ACC112 (cell line): ENCODE data around the gene CLEC10A.
A peak's percentile ranks its signal among the peaks of the same experiment; 100 is the strongest.
"Not testable (repeated sequence)": the region's sequence is repeated elsewhere in the genome, so short reads cannot be mapped to it uniquely, and the experiment has no call there.

Source experiments
- H2AFZ ChIP-seq: fragments of 200-600 bp; sonication (generic); one replicate; pipeline ENCODE4 v1.6.0; 2017; ENCODE audit warnings: antibody characterized with exemption, low read length; ENCODE audit not compliant: unreplicated experiment
- H3K27ac ChIP-seq: fragments of 200-600 bp; sonication (generic); 2 replicates; pipeline ENCODE4 v1.5.1; 2014; ENCODE audit warnings: low read depth, mild to moderate bottlenecking, antibody characterized with exemption, low read length, moderate library complexity
- H3K27me3 ChIP-seq: fragments of 200-600 bp; sonication (generic); 2 replicates; pipeline ENCODE4 v1.6.1; 2014; ENCODE audit warnings: mild to moderate bottlenecking, antibody characterized with exemption, low read length, moderate library complexity, mixed read lengths; ENCODE audit not compliant: insufficient read depth
- H3K36me3 ChIP-seq: fragments of 200-600 bp; sonication (generic); 2 replicates; pipeline ENCODE4 v1.6.1; 2016; ENCODE audit warnings: mild to moderate bottlenecking, antibody characterized with exemption, low read length, moderate library complexity, mixed read lengths; ENCODE audit not compliant: insufficient read depth
- H3K4me1 ChIP-seq: fragments of 200-600 bp; sonication (generic); one replicate; pipeline ENCODE4 v1.6.1; 2016; ENCODE audit warnings: low read length, mixed read lengths; ENCODE audit not compliant: insufficient read depth, unreplicated experiment, control insufficient read depth
- H3K4me3 ChIP-seq: fragments of 200-600 bp; sonication (generic); 2 replicates; pipeline ENCODE4 v1.5.1; 2014; ENCODE audit warnings: mild to moderate bottlenecking, low read depth, low read length
- H3K79me2 ChIP-seq: fragments of 200-600 bp; sonication (generic); one replicate; pipeline ENCODE4 v1.6.0; 2016; ENCODE audit warnings: low read length; ENCODE audit not compliant: control insufficient read depth, unreplicated experiment, insufficient read depth

CLEC10A gene

GRCh38 chr17:7046725-7047397 is 33.2 kb downstream of the CLEC10A start:
- not testable (repeated sequence) for H3K4me1 ChIP-seq, H3K4me3 ChIP-seq, H3K79me2 ChIP-seq, H3K27me3 ChIP-seq, H3K27ac ChIP-seq, H3K36me3 ChIP-seq
- peak overlapping the region; percentile 35 for H2AFZ ChIP-seq

- H3K79me2 ChIP-seq = no peaks in the 10 kb centered on the region
- H3K36me3 ChIP-seq = no peaks in the 10 kb centered on the region
- peak overlapping the region; percentile 5; the same call in 1 of the 2 replicates for H3K4me3 ChIP-seq
- peaks cover 10% of the 10 kb centered on the region for H3K4me1 ChIP-seq
- H2AFZ ChIP-seq = peak overlapping the region; percentile 35
- peaks cover 3% of the 10 kb centered on the region; the same call in 1 of the 2 replicates for H3K27me3 ChIP-seq
- no peak overlapping the region for H3K27ac ChIP-seq
Observed at GRCh38 chr17:7046127-7046724, 33.8 kb downstream of the CLEC10A start.

- H3K36me3 ChIP-seq = no peaks in the 10 kb centered on the region
- H3K79me2 ChIP-seq = no peaks in the 10 kb centered on the region
- peaks cover 10% of the 10 kb centered on the region for H3K4me1 ChIP-seq
- peaks cover 3% of the 10 kb centered on the region; the same call in 1 of the 2 replicates for H3K27me3 ChIP-seq
- peak overlapping the region; percentile 5; the same call in 1 of the 2 replicates for H3K4me3 ChIP-seq
- H3K27ac ChIP-seq = no peak overlapping the region
- H2AFZ ChIP-seq = peak overlapping the region; percentile 35
Observed at GRCh38 chr17:7045492-7046126, 34.4 kb downstream of the CLEC10A start.

DNA sequence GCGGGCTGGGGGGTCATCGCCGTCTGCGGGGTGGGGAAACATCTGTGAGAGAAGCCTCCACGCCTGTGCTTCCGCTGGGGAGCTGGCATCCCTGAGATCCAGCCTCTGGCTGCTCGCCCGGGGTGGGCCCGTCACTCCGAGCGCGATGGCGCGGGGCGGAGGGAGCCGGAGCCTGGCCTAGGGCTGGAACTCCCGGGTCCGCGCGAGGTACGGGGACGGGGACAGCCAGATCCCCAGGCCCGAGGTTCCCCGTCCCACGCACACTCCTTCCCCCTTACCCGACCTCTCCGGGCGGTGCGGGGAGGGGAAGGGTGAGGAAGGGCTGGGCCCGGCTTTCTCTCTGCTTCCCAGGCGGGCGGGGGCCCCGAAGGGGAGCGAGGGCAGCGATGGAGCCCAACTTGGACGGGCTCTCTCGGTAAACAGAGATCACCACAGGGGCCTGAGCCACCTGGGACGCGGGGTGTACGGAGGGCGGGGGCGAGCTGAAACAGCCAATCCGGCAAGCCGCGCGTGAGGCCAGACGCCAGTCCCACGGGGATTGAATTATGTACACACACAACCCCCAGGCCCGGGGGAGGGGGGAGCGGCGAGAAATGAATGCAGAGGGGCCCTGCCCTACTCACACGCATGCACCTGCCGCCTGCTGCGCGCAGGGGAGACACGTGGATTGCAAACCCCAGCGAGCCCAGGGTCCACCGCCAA is 36.4 kb downstream of the CLEC10A start, which contains the start of gene SLC16A11:
SLC16A11 (minus strand) TSS at position 596 of the 702 bp plus-strand sequence; CDS start at position 17, 579 bp downstream.
- Histone ChIP-seq H2AFZ (peak within 1 kb of the TSS; percentile 20), H3K4me1 (peaks cover 10% of the 10 kb centered on the region), H3K36me3 (no peaks in the 10 kb centered on the region), H3K27ac (no peak within 1 kb of the TSS), H3K4me3 (peak within 1 kb of the TSS; percentile 72), H3K79me2 (no peaks in the 10 kb centered on the region), H3K27me3 (peaks cover 3% of the 10 kb centered on the region; the same call in 1 of the 2 replicates)

GRCh38 chr17:7043182-7043496 is 36.9 kb downstream of the CLEC10A start:
- Histone ChIP-seq H3K4me1 (peaks cover 10% of the 10 kb centered on the region), H3K79me2 (no peaks in the 10 kb centered on the region), H3K27me3 (peaks cover 3% of the 10 kb centered on the region; the same call in 1 of the 2 replicates), H3K4me3 (peak overlapping the region; percentile 72), H3K27ac (no peak overlapping the region), H3K36me3 (no peaks in the 10 kb centered on the region), H2AFZ (peak overlapping the region; percentile 20)

- Histone ChIP-seq H3K4me3 (peak overlapping the region; percentile 72), H3K27ac (no peak overlapping the region), H2AFZ (no peak overlapping the region), H3K36me3 (no peaks in the 10 kb centered on the region), H3K79me2 (no peaks in the 10 kb centered on the region), H3K27me3 (peaks cover 3% of the 10 kb centered on the region; the same call in 1 of the 2 replicates), H3K4me1 (peaks cover 10% of the 10 kb centered on the region)
Observed at GRCh38 chr17:7042501-7043181, 37.4 kb downstream of the CLEC10A start.

DNA sequence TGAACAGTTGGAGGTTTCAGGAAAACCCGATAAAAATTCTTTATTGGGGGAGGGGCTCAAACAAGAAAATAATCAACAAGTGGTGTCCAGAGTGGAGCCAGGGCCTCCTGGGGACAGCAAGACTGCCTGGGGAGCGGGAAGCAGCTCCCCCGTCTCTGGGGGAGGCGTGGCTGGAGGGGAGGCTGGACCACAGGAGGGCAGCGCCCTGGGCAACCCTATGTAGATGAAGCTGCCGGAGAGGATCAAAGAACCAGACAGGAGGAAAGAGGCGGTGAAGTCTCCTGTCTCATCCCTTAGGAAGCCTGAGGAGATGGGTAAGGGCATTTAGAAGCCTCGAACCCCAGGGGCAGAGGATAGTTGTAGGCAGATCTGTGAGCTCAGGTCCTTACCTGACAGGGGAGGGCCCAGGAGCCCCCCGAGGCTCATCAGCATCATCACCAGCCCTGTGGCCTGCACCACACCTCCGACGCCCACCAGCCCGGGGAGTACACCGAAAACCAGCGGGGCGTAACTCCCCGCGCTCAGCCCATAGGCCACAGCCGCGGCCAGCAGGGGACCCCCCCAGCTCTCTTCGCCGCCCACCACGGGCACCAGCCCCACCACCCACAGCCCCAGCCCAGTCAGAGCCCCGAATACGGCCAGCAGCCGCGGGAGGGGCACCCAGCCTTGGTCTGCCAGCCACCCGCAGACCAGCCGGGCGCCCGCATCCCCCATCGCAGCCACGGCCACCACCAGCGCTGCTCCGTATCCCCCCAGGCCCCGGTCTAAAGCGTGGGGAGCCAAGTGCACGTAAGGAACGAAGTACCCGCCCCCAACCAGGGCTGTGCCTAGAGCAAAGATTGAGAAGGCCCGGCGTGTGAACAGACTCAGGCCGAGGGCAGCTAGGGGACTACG is 38.2 kb downstream of the CLEC10A start:
- Histone ChIP-seq H3K79me2 (no peaks in the 10 kb centered on the region), H2AFZ (no peak overlapping the region), H3K27ac (no peak overlapping the region), H3K4me1 (peaks cover 10% of the 10 kb centered on the region), H3K36me3 (no peaks in the 10 kb centered on the region), H3K4me3 (no peak overlapping the region), H3K27me3 (peaks cover 3% of the 10 kb centered on the region; the same call in 1 of the 2 replicates)

- Histone ChIP-seq H3K4me3 (no peak overlapping the region), H3K4me1 (peaks cover 7% of the 10 kb centered on the region), H3K36me3 (no peaks in the 10 kb centered on the region), H2AFZ (no peak overlapping the region), H3K79me2 (peaks cover 4% of the 10 kb centered on the region), H3K27me3 (peaks cover 3% of the 10 kb centered on the region; the same call in 1 of the 2 replicates), H3K27ac (no peak overlapping the region)
Observed at GRCh38 chr17:7039832-7040231, 40.2 kb downstream of the CLEC10A start.

GRCh38 chr17:7038025-7038862 is 41.8 kb downstream of the CLEC10A start:
- Histone ChIP-seq H3K4me3 (no peak overlapping the region), H3K36me3 (no peaks in the 10 kb centered on the region), H3K79me2 (peaks cover 4% of the 10 kb centered on the region), H3K27me3 (no peaks in the 10 kb centered on the region), H3K27ac (no peak overlapping the region), H3K4me1 (peaks cover 7% of the 10 kb centered on the region), H2AFZ (no peak overlapping the region)
